Right lobe of liver (tissue), 6 donors: ENCODE data around the gene BBX. TPM values are rescaled to one million over a fixed set of nuclear protein-coding genes. Genes with fewer than 3 reads are reported as not detected.
A peak's percentile ranks its signal among the peaks of the same experiment; 100 is the strongest.

Experiments
- ATAC-seq, 4 donors: fragments of 200-7000 bp; cut with Tn5 transposase; one replicate each; pipeline ENCODE4 v1.9.1; 2020; ENCODE audit warnings: mild to moderate bottlenecking in 4 of 4, moderate library complexity in 4 of 4
- DNase-seq, 3 donors: peaks; one replicate each; pipeline ENCODE4 v3.0.0-alpha.2; 2020
- H3K27ac ChIP-seq, 3 donors: fragments of 200-600 bp; one replicate each; pipeline ENCODE4 v1.8.0; 2022
- H3K27me3 ChIP-seq, 2 donors: fragments of 200-600 bp; one replicate each; pipeline ENCODE4 v1.8.0; 2022
- H3K36me3 ChIP-seq, 4 donors: fragments of 200-600 bp; sonication (generic) in 1 of 4; one replicate each; pipeline versions ENCODE4 v1.5.1 to v1.8.0; 2017 to 2022; ENCODE audit warnings: control low read depth in 1 of 4
- H3K4me1 ChIP-seq, 4 donors: fragments of 200-600 bp; sonication (generic) in 1 of 4; one replicate each; pipeline versions ENCODE4 v1.5.1 to v1.8.0; 2017 to 2022; ENCODE audit warnings: control low read depth in 1 of 4
- H3K4me3 ChIP-seq, 3 donors: fragments of 200-600 bp; one replicate each; pipeline ENCODE4 v1.8.0; 2022
- H3K9me3 ChIP-seq, 4 donors: fragments of 200-600 bp; sonication (generic) in 1 of 4; one replicate each; pipeline versions ENCODE4 v1.5.1 to v1.8.0; 2017 to 2022; ENCODE audit warnings: control low read depth in 1 of 4
- CTCF ChIP-seq, 4 donors: fragments of 200-600 bp in 3 of 4; fragments of 450-650 bp in 1 of 4; IDR thresholded peaks; one replicate each; pipeline versions ENCODE4 v1.5.1 to v1.8.0; 2016 to 2022; ENCODE audit warnings: antibody characterized with exemption in 4 of 4, mild to moderate bottlenecking in 2 of 4
- POLR2A ChIP-seq: fragments of 450-650 bp; IDR thresholded peaks from one replicate; pipeline ENCODE4 v1.6.1; 2017; ENCODE audit warnings: antibody characterized with exemption, mild to moderate bottlenecking
- WGBS: methylation state at CpG from one replicate; pipeline ENCODE4 v1.1.6; 2018; ENCODE audit warnings: low coverage, low lambda C conversion rate; ENCODE audit not compliant: insufficient coverage; ENCODE audit errors: missing lambda C conversion rate; 5-methylcytosine and 5-hydroxymethylcytosine counted together
- intact Hi-C, 2 donors: fragments of 100-400 bp; cut with DNase I; formaldehyde crosslinking; loops; one replicate each; pipeline versions ENCODE4 v1.11.2 to v1.14.1; 2022
- total RNA-seq, 6 experiments: library from RNA; depleted of rRNA in 2 of 6; stranded (reverse); fragments of >200 nt in 2 of 6; fragmentation: NEBNext Ultra II Directional in 3 of 6; extraction: Animal tissue kit (Norgen Biotek cat#: 25700) in 3 of 6; gene quantifications; one replicate each; pipeline versions ENCODE4 v1.1.0 to v1.2.4, GENCODE V29; 2016 to 2023
- donor health status: DM: no; HTN: yes; CAD: no.
- donor health status: DM: no; HTN: no; CAD: no.
- donor health status: DM: no; HTN: no; CAD: no.
- donor health status: DM: no; HTN: yes; CAD: no.
- donor health status: DM: no; HTN: yes; CAD: no.

The BBX gene
- total RNA-seq, 6 experiments from 2014 or later, result 15.0 to 22.4 (median 19.1) TPM

- intact Hi-C loops, result no loop called here
- no peak for DNase-seq
- H3K4me1 ChIP-seq, result no peaks in the 10 kb centered on the region
- ATAC-seq, result no peak
- H3K9me3 ChIP-seq, result no peaks in the 10 kb centered on the region
- H3K4me3 ChIP-seq, result no peak overlapping the region
- H3K27ac ChIP-seq, result no peak overlapping the region
- no peaks in the 10 kb centered on the region for H3K27me3 ChIP-seq
- H3K36me3 ChIP-seq, result peaks cover 0 to 3% (median 0%) of the 10 kb centered on the region in 4 donors
- TF ChIP-seq CTCF (IDR thresholded peaks at IDR 0.05) (no peak), POLR2A (no peak)
- WGBS, result 88% methylated on average over 2 of the region's 2 CpGs
Measured at GRCh38 chr3:107782054-107782453, 259.3 kb downstream of the BBX start.

- H3K4me3 ChIP-seq, result no peak overlapping the region
- intact Hi-C loops, result no loop called here
- H3K9me3 ChIP-seq, result no peaks in the 10 kb centered on the region
- no peaks in the 10 kb centered on the region for H3K36me3 ChIP-seq
- no peak overlapping the region for H3K27ac ChIP-seq
- no peaks in the 10 kb centered on the region for H3K27me3 ChIP-seq
- TF ChIP-seq CTCF (IDR thresholded peaks at IDR 0.05) (no peak), POLR2A (no peak)
- 92% methylated on average over 6 of the region's 6 CpGs for WGBS
- no peak for ATAC-seq
- DNase-seq, result no peak
- H3K4me1 ChIP-seq, result no peaks in the 10 kb centered on the region
Measured at GRCh38 chr3:107790612-107791011, 267.9 kb downstream of the BBX start.

GRCh38 chr3:107791027-107791426 lies 268.3 kb downstream of the BBX start:
- no peaks in the 10 kb centered on the region for H3K4me1 ChIP-seq
- DNase-seq (no peak), ATAC-seq (no peak)
- WGBS, result 63% methylated on average over 1 of the region's 1 CpG
- H3K27ac ChIP-seq, result no peak overlapping the region
- intact Hi-C loops, result no loop called here
- no peaks in the 10 kb centered on the region for H3K9me3 ChIP-seq
- TF ChIP-seq POLR2A, result no peak
- TF ChIP-seq CTCF (IDR thresholded peaks at IDR 0.05), result no peak
- H3K36me3 ChIP-seq, result no peaks in the 10 kb centered on the region
- H3K27me3 ChIP-seq, result no peaks in the 10 kb centered on the region
- H3K4me3 ChIP-seq, result no peak overlapping the region

GRCh38 chr3:107791450-107791849 lies 268.7 kb downstream of the BBX start:
- intact Hi-C loops, result no loop called here
- Histone ChIP-seq H3K36me3 (no peaks in the 10 kb centered on the region), H3K27me3 (no peaks in the 10 kb centered on the region), H3K9me3 (no peaks in the 10 kb centered on the region), H3K4me1 (peaks cover 0 to 2% (median under 1%) of the 10 kb centered on the region in 4 donors), H3K27ac (no peak overlapping the region), H3K4me3 (no peak overlapping the region)
- DNase-seq, result peak in 1 of 3 donors; percentile 46
- peak in 3 of 4 donors; percentile 29 to 58 (median 56) for ATAC-seq
- 61% methylated on average over 6 of the region's 7 CpGs for WGBS
- TF ChIP-seq CTCF (IDR thresholded peaks at IDR 0.05) (no peak), POLR2A (no peak)
